ENCODE data around the gene HK3.
"Not testable (repeated sequence)": the region's sequence is repeated elsewhere in the genome, so short reads cannot be mapped to it uniquely, and the experiment has no call there.

Gene HK3

DNA sequence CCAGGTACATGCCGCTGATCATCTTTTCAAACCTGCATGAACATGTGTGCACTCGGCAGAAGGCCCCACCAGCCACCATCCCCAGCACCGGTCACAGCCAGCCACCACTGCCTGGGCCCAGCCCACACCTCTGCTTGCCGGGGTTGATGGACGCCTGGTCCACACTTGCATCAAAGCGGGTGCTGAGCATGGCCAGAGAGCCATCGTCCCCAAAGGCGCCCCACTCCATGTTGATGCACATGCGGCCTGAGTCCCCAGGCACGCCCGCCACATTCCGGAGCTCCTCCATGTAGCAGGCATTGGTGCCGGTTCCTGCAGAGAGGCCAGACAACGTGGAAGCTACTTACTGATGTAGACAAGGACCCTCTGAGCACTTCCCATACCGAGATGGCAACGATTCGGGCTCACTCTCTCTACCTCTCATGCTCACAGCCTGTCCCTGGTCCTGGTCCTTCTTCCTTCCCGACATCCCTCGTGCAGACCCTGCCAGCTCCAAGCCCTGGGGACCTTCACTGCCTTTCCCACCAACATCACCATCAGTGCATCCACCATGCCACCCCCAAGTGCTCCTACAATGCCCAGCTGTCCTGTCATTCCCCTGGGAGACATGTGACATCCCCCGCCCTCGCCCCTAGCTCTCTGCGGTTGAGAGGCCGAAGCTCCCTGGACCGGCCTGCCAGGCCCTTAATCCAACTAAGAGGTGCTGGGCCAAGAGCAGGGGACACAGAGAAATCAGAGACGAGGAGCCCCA is 17.2 kb downstream of the HK3 start:
- DNase-seq, result no peak

DNA sequence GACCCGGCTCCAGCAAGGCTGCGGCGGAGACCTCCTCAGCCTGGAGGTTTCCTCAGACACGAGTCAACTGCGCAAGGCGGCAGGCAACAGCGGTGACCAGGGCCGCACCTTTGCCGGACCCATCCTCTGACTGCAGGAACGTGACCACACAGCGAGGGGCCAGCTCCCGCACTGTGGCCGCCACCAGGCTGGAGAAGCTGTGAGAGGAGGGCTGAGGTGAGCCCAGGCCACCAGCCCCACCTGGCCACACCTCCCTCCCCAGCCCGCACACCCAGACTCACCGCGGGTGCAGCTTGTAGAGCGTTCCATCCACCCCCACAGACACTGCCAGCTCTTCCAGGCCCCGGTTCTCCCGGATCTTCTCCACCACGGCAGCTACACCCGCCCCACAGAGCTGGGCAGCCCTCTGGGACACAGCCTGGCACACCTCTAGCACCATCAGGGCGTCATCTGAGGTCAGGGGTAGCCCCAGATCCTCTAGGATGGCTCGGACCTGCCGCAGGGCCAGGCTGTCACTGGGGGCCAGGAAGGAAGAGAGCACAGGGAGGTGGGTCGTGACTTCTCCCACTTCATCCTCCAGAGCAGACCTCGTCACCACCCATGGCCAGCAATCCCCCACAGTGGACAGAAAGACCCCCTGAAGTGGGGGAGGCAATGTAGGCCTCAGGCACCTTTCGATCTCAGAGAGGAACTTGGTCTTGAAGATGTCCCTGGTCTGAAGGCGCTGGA is 18.0 kb downstream of the HK3 start:
- no peak for DNase-seq

DNA sequence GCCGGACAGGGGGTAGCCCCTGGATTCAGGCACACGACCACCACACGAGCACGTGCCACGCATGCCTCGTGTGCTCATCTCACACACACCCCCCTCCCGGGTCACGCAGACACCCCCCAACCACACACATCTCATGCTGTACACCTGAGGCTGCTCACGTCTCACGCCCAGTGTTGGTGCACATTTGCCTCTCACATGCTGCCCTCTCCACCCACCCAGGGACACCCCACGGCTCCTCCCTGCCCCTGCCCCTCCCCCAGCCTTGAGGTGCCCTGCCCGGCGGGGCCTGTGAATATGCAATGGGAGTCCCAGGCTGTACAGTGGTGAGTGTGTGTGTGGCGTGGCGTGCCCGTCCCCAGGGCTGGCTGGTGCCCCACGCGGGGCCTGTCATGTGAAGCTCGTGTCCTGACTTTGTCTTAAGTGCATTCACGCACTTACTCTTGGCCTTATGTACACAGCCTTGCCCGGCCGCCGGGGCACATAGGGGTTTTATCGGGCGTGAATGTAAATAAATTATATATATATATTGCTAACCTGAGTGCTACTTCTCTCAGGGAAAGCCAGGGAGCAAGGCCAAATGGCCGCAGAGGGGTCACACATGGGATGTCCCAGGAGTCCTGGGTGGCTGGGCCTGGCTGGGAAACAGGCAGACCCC is 18.7 kb downstream of the HK3 start:
- DNase-seq, result no peak

DNA sequence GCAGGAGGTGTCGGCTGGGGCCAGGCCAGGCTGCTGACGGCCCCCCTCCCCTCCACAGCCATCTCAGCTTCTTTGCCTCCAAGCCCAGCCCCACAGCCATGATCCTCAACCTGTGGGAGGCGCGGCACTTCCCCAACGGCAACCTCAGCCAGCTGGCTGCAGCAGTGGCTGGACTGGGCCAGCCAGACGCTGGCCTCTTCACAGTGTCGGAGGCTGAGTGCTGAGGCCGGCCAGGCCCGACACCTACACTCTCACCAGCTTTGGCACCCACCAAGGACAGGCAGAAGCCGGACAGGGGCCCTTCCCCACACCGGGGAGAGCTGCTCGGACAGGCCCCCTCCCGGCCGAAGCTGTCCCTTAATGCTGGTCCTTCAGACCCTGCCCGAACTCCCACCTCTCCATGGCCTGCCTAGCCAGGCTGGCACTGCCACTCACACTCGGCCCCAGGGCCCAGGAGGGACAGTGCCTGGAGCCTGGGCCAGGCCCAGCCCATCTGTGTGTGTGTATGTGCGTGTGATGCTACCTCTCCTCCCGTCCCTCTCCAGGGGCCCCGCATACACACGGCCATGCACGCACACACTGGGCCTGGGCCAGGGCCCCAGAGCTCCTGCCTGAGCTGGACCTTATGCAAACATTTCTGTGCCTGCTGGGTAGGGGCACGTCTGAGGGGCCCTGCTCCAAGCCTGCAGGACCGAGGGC is 19.3 kb downstream of the HK3 start:
- no peak for DNase-seq

DNA sequence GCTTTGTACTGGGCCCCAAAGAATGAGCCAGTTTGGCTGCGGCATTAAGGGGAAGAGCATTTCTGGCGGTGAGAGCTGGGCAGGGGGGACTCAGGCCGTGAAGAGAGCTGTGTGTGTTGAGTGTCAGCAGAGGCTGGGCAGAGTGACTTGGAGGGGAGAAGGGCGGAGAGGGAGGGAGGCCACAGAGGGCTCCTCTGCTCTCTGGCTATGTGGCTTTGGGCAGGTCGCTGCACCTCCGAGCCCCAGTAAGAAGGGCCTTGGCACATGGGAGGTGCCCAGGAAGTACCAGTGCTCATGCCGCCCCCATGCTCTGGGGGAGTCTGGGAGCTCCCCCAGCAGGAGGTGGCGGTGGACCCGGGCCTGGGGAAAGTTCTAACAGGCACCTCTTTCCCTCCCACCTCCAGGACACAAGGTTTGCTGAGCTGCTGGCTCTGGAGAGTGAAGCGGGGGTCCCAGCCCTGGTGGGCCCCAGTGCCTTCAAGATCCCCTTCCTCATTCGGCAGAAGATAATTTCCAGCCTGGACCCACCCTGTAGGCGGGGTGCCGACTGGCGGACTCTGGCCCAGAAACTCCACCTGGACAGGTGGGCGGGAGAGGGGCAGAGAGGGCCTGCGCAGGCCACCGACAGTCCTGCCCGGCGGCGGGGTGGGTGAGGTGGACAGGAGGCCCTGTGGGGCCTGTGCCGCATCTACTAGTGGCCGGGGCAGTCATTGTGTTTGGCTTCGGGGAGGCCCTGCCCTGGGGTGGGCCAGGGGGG is 20.1 kb downstream of the HK3 start:
- no peak for DNase-seq

DNA sequence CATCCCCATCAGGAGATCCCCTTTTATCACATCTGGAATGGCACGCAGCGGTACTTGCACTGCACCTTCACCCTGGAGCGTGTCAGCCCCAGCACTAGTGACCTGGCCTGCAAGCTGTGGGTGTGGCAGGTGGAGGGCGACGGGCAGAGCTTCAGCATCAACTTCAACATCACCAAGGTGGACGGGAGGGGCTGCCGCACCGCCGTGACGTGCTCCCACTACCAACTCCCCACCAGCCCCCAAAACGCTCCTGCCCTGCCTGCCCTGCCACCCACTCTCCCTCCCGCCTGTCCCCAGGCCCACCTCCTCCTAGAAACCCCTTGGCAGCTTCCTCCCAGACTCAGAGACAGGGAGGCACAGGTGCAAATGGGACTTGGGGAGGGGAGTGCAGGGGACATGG is 20.7 kb downstream of the HK3 start:
- DNase-seq, result no peak

DNA sequence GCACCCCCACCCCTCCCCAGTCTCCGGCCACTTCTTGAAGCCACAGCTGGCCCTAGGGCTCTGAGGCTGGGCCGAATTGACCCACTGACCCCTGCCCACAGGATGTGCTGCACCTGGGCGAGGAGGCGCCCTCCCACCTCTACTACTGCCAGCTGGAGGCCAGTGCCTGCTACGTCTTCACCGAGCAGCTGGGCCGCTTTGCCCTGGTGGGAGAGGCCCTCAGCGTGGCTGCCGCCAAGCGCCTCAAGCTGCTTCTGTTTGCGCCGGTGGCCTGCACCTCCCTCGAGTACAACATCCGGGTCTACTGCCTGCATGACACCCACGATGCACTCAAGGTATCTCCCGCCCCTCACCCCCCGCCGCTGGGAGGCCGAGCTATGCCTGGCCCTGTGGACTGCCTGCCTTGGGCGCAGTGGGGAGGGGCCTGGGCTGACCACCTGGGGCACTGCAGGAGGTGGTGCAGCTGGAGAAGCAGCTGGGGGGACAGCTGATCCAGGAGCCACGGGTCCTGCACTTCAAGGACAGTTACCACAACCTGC is 21.3 kb downstream of the HK3 start:
- no peak for DNase-seq

DNA sequence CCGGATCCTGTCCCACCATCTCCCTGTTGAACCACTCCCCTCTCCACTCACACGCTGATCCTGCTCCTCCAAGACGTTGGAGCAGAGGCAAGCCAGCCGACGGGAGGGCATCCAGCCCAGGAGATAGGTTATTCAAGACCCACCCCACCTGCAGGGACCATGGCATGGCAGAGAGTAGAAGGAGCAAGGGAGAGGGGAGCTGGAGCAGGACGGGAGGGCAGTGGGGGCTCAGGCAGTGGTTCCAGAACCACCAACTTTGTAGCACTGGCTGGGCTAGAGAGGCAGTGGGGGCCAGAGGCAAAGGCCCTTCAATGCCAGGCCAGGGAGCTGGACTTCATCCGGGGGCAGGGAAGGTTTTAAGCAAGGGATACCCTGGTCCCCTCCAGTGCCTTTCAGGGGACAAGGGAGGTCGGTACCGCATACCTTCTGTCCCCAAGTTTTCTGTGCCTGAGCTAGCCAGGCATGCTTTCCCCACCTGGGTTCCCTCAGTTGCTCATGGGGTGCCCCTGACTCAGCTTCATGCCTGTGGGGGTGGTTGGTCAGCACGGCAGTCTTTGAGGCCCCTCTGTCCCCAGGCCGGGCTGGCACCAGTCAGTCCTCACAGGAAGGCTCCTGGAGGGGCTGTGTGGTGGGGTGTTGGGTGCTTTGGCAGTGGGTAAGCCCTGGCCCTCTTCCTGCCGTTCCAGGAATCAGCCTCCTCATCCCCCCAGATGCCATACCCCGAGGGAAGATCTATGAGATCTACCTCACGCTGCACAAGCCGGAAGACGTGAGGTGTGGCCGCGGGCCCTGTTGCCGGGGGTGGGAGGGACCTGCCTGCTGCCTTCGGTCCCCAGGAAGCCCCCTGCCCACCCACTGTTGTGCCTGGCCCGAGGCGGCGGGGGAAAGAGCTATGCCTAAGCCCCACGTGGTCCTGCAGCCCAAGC is 22.4 kb downstream of the HK3 start:
- DNase-seq, result no peak

DNA sequence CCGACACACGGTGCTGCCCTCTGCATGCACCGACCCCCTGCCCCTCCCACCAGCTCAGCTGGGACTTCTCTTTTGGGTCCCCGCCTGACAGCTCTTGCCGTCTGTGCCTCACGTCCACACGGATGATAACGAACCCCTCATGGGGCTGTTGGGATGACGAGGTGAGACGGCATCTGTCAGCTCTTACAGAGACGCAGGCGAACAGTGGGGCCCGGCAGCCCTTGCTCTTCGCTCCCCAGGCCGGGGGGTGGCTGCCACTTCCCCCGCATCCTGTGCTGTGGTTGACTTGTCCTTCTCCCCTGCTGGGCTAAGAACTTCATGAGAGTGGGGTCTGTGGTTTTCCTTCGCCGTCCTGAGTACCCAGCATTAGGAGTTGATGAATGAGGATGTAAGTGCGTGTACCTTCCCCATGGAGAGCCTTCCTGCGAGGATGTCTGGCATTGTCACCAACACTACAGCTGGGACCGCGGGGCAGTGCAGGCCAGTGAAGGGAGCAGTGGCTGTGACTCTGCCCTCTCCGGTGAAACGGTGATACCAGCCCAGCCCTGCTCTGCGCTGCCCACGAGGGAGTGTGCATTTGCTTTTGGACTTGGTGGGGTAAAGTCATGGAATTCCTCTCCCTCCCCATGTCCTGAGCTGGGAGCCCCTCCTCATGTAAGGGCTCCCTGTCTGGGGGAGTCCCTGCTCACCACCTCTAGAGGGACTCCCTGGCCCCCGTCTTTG is 23.2 kb downstream of the HK3 start:
- DNase-seq, result no peak

DNA sequence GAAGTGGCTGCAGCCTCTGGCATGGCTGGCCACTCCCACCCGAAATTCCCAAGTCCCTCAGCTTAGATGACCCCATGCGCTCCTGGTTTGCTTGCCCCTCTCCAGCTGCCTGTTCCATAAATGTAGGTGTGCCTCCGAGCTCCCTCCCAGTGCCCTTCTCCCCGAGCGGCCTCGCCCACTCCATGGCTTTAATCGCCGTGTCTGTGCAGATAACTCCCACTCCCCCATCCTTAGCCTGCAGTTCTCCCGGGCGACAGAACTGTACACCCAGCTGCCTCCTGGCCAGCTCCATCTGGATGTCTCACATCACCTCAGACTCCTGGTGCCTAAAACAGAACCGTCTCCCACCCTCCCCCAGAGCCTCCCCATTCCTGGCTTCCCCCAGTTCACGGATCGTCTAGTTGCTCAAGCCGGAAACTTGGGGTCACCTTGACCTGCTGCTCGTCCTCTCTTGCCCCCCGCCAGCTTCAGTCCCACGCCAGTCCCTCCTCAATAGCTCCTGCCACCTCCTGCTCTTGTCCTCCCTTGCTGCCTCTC is 24.1 kb downstream of the HK3 start:
- no peak for DNase-seq

DNA sequence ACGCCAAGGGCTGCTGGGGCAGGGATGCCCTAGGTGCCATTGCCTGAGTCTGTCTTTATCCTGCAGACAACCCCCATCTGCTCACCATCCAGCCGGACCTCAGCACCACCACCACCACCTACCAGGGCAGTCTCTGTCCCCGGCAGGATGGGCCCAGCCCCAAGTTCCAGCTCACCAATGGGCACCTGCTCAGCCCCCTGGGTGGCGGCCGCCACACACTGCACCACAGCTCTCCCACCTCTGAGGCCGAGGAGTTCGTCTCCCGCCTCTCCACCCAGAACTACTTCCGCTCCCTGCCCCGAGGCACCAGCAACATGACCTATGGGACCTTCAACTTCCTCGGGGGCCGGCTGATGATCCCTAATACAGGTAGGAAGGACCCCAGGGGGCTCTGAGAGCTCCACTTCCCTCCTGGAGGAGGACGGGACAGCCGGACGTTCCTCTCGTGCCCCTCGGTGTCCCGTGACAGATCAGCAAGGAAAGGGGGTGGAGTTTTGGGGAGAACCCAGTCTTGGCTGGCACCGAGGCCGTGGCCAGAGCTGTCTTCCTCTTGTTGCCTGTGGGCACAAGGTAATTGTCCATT is 24.9 kb downstream of the HK3 start:
- DNase-seq, result no peak

DNA sequence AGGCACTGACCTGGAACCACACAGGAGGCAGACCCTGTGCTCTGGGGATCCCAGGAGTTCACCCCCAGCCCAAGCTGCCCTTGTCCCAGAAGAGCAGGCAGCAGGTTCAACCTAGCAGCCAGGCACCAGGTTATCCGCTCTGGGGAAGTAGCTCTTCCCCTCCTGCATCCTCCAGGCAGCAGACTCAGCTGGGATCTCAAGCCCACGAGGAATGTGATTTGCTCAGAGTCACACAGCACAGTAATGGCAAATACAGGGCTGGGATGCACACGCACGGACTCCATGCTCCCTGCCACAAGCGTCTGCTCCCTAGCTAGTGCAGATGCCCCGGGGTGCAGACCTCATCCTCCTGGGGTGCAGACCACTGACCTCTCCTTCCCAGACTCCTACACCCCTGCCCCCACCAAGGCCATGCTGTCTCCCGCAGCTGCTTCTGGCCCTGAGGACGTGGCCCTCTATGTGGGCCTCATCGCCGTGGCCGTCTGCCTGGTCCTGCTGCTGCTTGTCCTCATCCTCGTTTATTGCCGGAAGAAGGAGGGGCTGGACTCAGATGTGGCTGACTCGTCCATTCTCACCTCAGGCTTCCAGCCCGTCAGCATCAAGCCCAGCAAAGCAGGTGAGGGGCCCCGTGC is 25.5 kb downstream of the HK3 start:
- DNase-seq, result no peak

DNA sequence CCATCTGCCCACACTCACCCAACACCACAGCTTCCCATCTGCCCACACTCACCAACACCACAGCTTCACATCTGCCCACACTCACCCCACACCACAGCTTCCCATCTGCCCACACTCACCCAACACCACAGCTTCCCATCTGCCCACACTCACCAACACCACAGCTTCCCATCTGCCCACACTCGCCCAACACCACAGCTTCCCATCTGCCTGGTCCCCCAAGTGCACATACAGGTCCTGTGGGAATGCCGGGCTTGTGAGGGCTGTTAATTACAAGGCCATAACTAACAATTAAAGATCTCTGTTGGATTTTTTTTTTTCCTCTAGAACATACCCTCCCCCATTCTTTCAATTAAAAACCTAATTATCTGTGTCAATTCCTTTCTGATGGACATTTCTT is 26.1 kb downstream of the HK3 start:
- DNase-seq, result not testable (repeated sequence)

DNA sequence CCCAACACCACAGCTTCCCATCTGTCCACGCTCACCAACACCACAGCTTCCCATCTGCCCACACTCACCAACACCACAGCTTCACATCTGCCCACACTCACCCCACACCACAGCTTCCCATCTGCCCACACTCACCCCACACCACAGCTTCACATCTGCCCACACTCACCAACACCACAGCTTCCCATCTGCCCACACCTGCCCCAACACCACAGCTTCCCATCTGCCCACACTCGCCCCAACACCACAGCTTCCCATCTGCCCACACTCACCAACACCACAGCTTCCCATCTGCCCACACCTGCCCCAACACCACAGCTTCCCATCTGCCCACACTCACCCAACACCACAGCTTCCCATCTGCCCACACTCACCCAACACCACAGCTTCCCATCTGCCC is 26.6 kb downstream of the HK3 start:
- DNase-seq, result not testable (repeated sequence)

DNA sequence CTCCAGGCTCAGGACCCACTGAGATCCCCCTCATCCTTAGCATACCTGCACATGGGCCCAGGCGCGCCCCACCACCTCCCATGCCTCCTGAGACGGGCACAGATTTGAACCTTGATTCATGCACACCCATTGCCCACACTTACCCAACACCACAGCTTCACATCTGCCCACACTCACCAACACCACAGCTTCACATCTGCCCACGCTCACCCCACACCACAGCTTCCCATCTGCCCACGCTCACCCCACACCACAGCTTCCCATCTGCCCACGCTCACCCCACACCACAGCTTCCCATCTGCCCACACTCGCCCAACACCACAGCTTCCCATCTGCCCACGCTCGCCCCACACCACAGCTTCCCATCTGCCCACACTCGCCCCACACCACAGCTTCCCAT is 28.5 kb downstream of the HK3 start:
- DNase-seq, result not testable (repeated sequence)

DNA sequence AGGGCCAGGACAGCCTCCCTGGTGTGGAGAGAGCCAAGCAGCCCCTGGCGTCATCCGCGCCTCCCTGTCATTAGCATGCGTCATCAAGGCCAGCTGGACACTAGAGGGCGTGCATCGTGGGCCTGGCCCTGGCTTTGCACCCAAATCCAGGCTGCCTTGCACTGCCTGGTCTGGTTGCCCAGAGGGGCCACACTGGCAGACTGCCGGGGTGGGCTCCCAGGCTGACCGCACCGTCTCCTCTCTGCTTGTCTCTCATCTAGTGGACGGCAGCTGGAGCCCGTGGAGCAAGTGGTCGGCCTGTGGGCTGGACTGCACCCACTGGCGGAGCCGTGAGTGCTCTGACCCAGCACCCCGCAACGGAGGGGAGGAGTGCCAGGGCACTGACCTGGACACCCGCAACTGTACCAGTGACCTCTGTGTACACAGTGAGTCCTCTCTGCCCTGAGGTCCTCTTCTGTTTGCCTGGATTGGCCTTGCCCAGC is 29.0 kb downstream of the HK3 start:
- no peak for DNase-seq

DNA sequence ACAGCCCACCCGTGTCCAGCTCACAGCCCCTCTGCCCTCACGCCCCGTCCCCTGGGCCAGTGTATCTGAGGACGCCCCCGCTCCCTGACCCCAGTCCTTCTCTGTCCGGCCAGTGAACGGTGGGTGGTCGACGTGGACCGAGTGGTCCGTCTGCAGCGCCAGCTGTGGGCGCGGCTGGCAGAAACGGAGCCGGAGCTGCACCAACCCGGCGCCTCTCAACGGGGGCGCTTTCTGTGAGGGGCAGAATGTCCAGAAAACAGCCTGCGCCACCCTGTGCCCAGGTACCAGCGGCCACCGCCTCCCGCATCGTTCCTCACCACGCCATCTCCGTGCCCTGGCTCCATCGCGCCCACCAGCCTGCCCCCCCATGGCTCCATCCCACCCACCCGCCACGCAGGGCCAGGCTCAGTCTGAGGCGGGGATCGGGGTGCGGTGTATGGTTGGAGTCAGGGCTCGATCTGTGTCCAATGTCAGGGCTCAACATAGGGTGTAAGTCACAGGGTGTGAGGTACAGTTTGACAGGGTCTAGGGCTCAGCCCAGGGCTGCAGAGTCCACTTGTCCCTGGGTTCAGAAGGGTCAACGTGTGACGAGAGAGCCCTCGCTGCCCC is 29.5 kb downstream of the HK3 start:
- no peak for DNase-seq

DNA sequence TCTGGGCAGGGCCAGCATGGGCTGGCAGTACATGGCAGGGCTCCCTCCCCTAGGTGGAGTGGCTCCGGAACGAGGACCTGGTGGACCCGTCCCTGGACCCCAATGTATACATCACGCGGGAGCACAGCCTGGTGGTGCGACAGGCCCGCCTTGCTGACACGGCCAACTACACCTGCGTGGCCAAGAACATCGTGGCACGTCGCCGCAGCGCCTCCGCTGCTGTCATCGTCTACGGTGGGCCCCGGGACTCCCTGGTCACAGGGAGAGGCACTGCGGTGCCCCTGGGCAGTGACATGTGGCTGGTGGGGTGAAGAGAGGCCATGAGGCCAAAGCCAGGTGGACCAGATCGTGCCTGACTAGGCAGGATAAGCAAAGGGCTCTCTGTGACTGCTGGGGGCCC is 30.4 kb downstream of the HK3 start:
- DNase-seq, result no peak

DNA sequence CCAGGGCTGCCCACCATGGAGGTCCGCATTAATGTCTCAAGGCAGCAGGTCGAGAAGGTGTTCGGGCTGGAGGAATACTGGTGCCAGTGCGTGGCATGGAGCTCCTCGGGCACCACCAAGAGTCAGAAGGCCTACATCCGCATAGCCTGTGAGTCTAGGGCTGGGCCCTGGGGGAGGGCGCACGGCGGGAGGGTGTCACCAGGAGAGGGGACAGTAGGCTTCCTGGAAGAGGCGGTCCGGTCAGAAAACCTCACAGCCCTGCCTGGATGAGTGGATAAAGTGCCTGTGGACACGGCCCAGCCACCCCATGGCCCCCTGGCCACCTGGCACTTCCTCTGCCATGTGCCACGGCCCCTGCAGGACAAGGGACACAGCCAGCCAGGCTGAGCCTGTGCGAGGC is 31.0 kb downstream of the HK3 start:
- DNase-seq, result no peak
